ENCODE data around the gene AIFM2. TPM values are rescaled to one million over a fixed set of nuclear protein-coding genes. Genes with fewer than 3 reads are reported as not detected.
A peak's percentile ranks its signal among the peaks of the same experiment; 100 is the strongest.

AIFM2 gene
- total and polyA plus RNA-seq, 2 of the 13 experiments (the other 11 are each of a cell fraction or from before 2014, with no cell fraction given) = 20.3 to 29.5 TPM

DNA sequence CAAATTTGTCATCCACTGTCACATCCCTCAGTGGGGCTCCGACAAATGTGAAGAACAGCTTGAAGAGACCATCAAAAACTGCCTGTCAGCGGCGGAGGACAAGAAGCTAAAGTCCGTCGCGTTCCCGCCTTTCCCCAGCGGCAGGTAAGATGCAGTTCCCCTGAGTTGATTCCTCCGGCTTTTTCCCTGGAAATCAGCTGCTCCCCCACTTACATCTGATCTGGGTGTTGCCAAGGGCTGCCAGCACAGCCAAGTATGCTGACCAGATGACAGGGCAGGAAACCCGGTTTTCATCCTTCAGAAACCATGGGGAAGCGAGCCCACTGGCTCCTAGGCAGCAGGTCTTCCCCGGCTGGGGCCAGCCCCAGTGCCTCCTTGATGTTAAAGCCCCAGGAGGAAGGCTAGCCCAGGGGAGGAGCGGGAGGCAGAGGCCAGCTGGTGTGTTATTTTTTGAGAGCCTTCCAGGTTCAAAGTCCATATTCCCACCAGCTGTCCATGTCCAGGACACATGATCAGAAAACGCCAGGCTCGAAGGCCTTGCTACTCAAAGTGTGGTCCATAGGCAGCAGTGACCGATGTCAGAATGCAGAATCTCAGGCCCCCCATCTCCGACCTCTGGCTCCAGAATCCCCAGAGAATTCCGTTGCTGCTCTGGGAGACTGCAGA lies 23.4 kb downstream of the AIFM2 start (continued):
- TF ChIP-seq, protein P1, sequence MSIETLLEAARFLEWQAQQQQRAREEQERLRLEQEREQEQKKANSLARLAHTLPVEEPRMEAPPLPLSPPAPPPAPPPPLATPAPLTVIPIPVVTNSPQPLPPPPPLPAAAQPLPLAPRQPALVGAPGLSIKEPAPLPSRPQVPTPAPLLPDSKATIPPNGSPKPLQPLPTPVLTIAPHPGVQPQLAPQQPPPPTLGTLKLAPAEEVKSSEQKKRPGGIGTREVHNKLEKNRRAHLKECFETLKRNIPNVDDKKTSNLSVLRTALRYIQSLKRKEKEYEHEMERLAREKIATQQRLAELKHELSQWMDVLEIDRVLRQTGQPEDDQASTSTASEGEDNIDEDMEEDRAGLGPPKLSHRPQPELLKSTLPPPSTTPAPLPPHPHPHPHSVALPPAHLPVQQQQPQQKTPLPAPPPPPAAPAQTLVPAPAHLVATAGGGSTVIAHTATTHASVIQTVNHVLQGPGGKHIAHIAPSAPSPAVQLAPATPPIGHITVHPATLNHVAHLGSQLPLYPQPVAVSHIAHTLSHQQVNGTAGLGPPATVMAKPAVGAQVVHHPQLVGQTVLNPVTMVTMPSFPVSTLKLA (IDR thresholded peaks at IDR 0.05) = no peak
- TF ChIP-seq, protein P2, sequence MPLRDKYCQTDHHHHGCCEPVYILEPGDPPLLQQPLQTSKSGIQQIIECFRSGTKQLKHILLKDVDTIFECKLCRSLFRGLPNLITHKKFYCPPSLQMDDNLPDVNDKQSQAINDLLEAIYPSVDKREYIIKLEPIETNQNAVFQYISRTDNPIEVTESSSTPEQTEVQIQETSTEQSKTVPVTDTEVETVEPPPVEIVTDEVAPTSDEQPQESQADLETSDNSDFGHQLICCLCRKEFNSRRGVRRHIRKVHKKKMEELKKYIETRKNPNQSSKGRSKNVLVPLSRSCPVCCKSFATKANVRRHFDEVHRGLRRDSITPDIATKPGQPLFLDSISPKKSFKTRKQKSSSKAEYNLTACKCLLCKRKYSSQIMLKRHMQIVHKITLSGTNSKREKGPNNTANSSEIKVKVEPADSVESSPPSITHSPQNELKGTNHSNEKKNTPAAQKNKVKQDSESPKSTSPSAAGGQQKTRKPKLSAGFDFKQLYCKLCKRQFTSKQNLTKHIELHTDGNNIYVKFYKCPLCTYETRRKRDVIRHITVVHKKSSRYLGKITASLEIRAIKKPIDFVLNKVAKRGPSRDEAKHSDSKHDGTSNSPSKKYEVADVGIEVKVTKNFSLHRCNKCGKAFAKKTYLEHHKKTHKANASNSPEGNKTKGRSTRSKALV (CRISPR knock-in tag; IDR thresholded peaks at IDR 0.05) = peak; percentile 45; the same call in 1 of the 2 replicates
- TF ChIP-seq, protein P3, sequence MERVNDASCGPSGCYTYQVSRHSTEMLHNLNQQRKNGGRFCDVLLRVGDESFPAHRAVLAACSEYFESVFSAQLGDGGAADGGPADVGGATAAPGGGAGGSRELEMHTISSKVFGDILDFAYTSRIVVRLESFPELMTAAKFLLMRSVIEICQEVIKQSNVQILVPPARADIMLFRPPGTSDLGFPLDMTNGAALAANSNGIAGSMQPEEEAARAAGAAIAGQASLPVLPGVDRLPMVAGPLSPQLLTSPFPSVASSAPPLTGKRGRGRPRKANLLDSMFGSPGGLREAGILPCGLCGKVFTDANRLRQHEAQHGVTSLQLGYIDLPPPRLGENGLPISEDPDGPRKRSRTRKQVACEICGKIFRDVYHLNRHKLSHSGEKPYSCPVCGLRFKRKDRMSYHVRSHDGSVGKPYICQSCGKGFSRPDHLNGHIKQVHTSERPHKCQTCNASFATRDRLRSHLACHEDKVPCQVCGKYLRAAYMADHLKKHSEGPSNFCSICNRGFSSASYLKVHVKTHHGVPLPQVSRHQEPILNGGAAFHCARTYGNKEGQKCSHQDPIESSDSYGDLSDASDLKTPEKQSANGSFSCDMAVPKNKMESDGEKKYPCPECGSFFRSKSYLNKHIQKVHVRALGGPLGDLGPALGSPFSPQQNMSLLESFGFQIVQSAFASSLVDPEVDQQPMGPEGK (CRISPR knock-in tag; IDR thresholded peaks at IDR 0.05) = peak; percentile 33; the same call in 1 of the 2 replicates
- TF ChIP-seq JDP2 (CRISPR knock-in tag; IDR thresholded peaks at IDR 0.05; ENCODE audit: borderline replicate concordance) (no peak), ZNF841 (CRISPR knock-in tag; IDR thresholded peaks at IDR 0.05; ENCODE audit: borderline replicate concordance) (no peak), ZBTB38 (CRISPR knock-in tag; IDR thresholded peaks at IDR 0.05) (peak; percentile 37; the same call in 1 of the 2 replicates), ZNF430 (CRISPR knock-in tag; IDR thresholded peaks at IDR 0.05) (peak; percentile 92), CBX2 (IDR thresholded peaks at IDR 0.05; ENCODE audit: low read depth, low read length) (no peak), CBX2 (CRISPR knock-in tag; IDR thresholded peaks at IDR 0.05; ENCODE audit: low read depth) (no peak), SP140L (CRISPR knock-in tag; IDR thresholded peaks at IDR 0.05; ENCODE audit: borderline replicate concordance) (no peak), JUNB (CRISPR knock-in tag; IDR thresholded peaks at IDR 0.05; ENCODE audit: borderline replicate concordance) (no peak), ZNF883 (CRISPR knock-in tag; IDR thresholded peaks at IDR 0.05; ENCODE audit: not compliant biosample characterization) (no peak), ZNF256 (CRISPR knock-in tag; conservative IDR thresholded peaks at IDR 0.05) (no peak), KDM4B (CRISPR knock-in tag; IDR thresholded peaks at IDR 0.05) (no peak), IRX3 (CRISPR knock-in tag; IDR thresholded peaks at IDR 0.05; ENCODE audit: borderline replicate concordance, low read depth) (no peak), NCOA1 (CRISPR knock-in tag; IDR thresholded peaks at IDR 0.05) (no peak)
- TF ChIP-seq, protein P4, sequence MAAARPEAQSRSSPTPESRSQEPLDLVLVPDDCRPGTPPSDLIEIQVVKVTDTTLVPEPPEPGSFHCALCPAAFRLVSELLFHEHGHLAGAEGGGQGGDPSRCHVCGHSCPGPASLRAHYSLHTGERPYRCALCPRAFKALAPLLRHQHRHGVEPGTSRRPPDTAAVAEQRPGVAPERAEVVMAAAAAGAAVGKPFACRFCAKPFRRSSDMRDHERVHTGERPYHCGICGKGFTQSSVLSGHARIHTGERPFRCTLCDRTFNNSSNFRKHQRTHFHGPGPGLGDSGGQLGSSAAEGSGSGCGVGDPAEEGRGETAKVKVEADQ (CRISPR knock-in tag; IDR thresholded peaks at IDR 0.05; ENCODE audit: borderline replicate concordance) = no peak
- TF ChIP-seq, protein P5, sequence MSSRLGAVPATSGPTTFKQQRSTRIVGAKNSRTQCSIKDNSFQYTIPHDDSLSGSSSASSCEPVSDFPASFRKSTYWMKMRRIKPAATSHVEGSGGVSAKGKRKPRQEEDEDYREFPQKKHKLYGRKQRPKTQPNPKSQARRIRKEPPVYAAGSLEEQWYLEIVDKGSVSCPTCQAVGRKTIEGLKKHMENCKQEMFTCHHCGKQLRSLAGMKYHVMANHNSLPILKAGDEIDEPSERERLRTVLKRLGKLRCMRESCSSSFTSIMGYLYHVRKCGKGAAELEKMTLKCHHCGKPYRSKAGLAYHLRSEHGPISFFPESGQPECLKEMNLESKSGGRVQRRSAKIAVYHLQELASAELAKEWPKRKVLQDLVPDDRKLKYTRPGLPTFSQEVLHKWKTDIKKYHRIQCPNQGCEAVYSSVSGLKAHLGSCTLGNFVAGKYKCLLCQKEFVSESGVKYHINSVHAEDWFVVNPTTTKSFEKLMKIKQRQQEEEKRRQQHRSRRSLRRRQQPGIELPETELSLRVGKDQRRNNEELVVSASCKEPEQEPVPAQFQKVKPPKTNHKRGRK (CRISPR knock-in tag; IDR thresholded peaks at IDR 0.05) = no peak
- TF ChIP-seq, protein P6, sequence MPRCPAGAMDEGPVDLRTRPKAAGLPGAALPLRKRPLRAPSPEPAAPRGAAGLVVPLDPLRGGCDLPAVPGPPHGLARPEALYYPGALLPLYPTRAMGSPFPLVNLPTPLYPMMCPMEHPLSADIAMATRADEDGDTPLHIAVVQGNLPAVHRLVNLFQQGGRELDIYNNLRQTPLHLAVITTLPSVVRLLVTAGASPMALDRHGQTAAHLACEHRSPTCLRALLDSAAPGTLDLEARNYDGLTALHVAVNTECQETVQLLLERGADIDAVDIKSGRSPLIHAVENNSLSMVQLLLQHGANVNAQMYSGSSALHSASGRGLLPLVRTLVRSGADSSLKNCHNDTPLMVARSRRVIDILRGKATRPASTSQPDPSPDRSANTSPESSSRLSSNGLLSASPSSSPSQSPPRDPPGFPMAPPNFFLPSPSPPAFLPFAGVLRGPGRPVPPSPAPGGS (CRISPR knock-in tag; IDR thresholded peaks at IDR 0.05) = no peak

All from HepG2 (cell line).